ENCODE results near the gene XG.

DNA sequence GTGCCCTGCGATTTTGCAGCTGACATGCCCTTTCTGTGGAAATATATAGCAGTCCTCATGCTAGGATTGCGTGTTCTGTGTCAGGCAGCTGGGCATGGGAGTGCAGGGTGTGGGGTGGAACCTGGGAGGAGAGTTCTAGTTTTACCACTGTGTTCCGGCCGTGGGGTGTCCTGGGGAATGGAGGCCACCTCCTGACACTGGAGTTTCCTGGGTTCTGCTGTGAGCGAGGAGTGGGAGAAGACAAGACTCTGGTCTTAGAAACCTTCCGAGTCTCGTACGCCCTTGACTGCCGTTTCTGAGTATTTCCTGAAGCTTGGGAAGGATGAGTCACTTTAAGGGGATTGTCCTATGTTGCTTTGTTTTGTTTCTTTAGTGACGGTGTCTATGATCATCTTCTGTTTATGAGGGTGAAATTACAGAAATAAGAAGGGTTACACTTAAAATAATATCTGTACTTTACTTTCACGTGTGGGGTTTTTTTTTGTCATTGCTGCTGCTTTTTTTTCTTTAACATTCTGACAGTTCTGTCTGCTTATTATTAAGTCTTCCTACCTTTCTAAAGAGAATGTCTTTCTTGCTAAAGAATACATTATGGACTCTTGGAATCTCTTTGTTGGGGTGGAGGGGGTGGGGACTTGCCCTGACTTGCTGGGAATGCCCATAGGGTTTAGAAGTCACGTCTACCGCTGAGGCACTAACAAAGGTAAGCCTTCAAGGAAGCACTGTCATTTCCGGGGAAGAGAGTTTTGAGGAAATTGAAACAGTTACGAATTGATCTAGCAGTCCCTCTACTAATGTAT is 41.6 kb upstream of the XG start:
- TF ChIP-seq USF2 (CRISPR knock-in tag; IDR thresholded peaks at IDR 0.05) (no peak), CREM (CRISPR knock-in tag; IDR thresholded peaks at IDR 0.05) (no peak), ZNF416 (CRISPR knock-in tag; IDR thresholded peaks at IDR 0.05) (no peak), SP1 (CRISPR knock-in tag; conservative IDR thresholded peaks at IDR 0.05) (no peak), CTCF (IDR thresholded peaks at IDR 0.05) (no peak), E2F1 (CRISPR knock-in tag; IDR thresholded peaks at IDR 0.05) (no peak)
